ENCODE measurements around the gene GSTT2. TPM values are rescaled to one million over a fixed set of nuclear protein-coding genes. Genes with fewer than 3 reads are reported as not detected.

The GSTT2 gene
- total RNA-seq, 2 experiments from 2014 or later = not detected

DNA sequence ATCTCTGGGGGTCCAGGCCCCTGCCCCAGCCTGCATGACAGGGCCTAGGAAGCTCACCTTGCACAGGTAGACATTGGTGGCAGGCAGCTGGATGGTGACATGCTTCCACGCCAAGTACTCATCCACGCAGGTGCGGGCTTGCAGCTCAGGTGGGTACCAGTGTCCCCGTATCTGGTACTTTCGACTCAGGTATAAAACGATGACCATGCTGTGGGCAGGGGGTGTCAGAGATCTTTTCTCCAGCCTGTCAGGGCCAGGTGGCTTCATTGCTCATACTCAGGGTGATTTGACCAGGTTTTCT, 26.9 kb downstream of the GSTT2 start:
- H3K4me1 Mint-ChIP-seq (ENCODE audit: low read depth) = peaks cover 17% of the 10 kb centered on the region
- Histone ChIP-seq H3K27me3 (ENCODE audit: control insufficient read depth in 1 of 2, insufficient read depth in 2 of 2, low read length in 2 of 2) (no peaks in the 10 kb centered on the region), H3K4me1 (ENCODE audit: insufficient read depth, low read length) (peaks cover 11% of the 10 kb centered on the region), H3K36me3 (ENCODE audit: insufficient read depth, low read length) (no peaks in the 10 kb centered on the region), H3K9me3 (ENCODE audit: control insufficient read depth in 1 of 2, insufficient read depth in 1 of 2, low read length in 2 of 2) (no peaks in the 10 kb centered on the region), H3K27ac (ENCODE audit: low read depth in 1 of 2, low read length in 2 of 2) (no peak overlapping the region), H3K4me3 (ENCODE audit: low read length) (no peak overlapping the region)
- ATAC-seq (ENCODE audit: poor library complexity) (no peak), DNase-seq (no peak)
- H3K4me3 Mint-ChIP-seq = no peak overlapping the region
- peaks cover 9% of the 10 kb centered on the region for H3K27me3 Mint-ChIP-seq
- no peaks in the 10 kb centered on the region for H3K9me3 Mint-ChIP-seq
- CTCF ChIA-PET = interaction anchor here (0.5 kb wide), 1 partner anchor 10 kb away, joined by 3 read pairs; no protein-coding TSS in a partner anchor
- intact Hi-C loops (cut with DNase I, micrococcal nuclease) = loop anchor here in 1 of 2 experiments (5.0 kb wide), 1 partner anchor 55 kb away; no protein-coding TSS in a partner anchor
- TF ChIP-seq, protein P1, sequence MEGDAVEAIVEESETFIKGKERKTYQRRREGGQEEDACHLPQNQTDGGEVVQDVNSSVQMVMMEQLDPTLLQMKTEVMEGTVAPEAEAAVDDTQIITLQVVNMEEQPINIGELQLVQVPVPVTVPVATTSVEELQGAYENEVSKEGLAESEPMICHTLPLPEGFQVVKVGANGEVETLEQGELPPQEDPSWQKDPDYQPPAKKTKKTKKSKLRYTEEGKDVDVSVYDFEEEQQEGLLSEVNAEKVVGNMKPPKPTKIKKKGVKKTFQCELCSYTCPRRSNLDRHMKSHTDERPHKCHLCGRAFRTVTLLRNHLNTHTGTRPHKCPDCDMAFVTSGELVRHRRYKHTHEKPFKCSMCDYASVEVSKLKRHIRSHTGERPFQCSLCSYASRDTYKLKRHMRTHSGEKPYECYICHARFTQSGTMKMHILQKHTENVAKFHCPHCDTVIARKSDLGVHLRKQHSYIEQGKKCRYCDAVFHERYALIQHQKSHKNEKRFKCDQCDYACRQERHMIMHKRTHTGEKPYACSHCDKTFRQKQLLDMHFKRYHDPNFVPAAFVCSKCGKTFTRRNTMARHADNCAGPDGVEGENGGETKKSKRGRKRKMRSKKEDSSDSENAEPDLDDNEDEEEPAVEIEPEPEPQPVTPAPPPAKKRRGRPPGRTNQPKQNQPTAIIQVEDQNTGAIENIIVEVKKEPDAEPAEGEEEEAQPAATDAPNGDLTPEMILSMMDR (IDR thresholded peaks at IDR 0.05) = no peak
- POLR2A ChIA-PET = no interaction called here
- peaks cover 12% of the 10 kb centered on the region for H3K36me3 Mint-ChIP-seq (ENCODE audit: low read depth)
- H3K27ac Mint-ChIP-seq = no peak overlapping the region

DNA sequence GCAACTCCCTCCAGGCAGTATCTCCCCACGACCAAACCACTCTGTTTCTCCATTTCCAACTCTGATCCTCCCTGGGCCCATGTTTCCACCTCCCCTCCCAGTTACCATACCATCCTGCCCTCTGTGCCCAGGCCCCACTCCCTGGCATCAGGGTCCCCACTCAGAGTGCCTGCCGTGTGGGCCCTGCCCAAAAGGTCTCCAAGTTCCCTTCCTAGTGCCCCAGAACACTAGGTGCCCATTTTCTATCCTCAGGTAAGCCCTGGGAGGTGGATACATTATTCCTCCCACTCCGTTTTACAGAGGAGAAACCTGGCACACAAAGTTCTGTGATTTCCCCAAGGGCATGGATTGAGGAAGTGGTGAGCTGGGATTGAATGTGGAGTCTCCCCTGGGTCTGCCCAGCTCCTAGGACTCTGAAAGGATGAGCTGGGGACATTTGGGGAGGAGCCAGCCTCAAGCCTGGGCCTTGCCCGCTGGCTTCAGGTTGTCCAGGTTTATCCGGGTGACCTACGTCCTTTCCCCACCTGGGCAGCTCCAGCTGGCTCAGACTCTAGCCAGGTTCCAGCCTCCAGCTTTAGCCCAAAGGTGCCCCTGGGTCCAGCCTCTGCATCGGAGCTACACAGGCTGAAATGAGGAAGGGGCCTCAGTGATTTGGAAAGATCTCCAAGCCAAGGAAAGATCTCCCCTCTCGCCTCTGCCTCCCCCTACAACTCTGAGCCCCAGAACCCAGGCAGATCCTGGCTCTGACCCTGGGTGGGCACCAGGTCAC, 27.5 kb downstream of the GSTT2 start:
- no peaks in the 10 kb centered on the region for H3K27me3 ChIP-seq (ENCODE audit: control insufficient read depth in 1 of 2, insufficient read depth in 2 of 2, low read length in 2 of 2)
- H3K36me3 ChIP-seq (ENCODE audit: insufficient read depth, low read length) = no peaks in the 10 kb centered on the region
- Mint-ChIP-seq H3K4me1 (ENCODE audit: low read depth) (peaks cover 22% of the 10 kb centered on the region), H3K27ac (no peak overlapping the region), H3K4me3 (no peak overlapping the region), H3K9me3 (no peaks in the 10 kb centered on the region), H3K36me3 (ENCODE audit: low read depth) (peaks cover 13% of the 10 kb centered on the region), H3K27me3 (peaks cover 5% of the 10 kb centered on the region)
- ChIA-PET POLR2A (interaction anchor here (0.7 kb wide), 1 partner anchor 245 kb away, joined by 3 read pairs; the partner anchor contains the start of gene C22orf15), CTCF (no interaction called here)
- TF ChIP-seq, protein P1 (IDR thresholded peaks at IDR 0.05) = no peak
- ATAC-seq (ENCODE audit: poor library complexity) (no peak), DNase-seq (no peak)
- intact Hi-C loops (cut with DNase I, micrococcal nuclease) = loop anchor here in 1 of 2 experiments (5.0 kb wide), 1 partner anchor 55 kb away; no protein-coding TSS in a partner anchor
- no peak overlapping the region for H3K4me3 ChIP-seq (ENCODE audit: low read length)
- no peak overlapping the region for H3K27ac ChIP-seq (ENCODE audit: low read depth in 1 of 2, low read length in 2 of 2)
- H3K4me1 ChIP-seq (ENCODE audit: insufficient read depth, low read length) = peaks cover 14% of the 10 kb centered on the region
- no peaks in the 10 kb centered on the region for H3K9me3 ChIP-seq (ENCODE audit: control insufficient read depth in 1 of 2, insufficient read depth in 1 of 2, low read length in 2 of 2)

DNA sequence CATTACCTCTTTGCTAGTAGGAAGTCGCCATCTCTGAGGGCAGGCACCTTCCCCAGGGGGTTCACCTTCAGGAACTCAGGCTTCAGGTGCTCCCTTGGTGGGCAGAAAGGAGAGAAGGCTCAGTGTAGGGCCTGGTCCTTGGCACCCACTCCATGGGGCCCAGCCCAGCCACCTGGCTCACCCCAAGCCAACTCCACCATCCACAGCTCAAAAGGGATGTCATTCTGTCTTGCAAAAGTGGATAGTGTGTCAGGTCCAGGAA, 28.0 kb downstream of the GSTT2 start:
- H3K27me3 Mint-ChIP-seq = peaks cover 5% of the 10 kb centered on the region
- no peak overlapping the region for H3K27ac ChIP-seq (ENCODE audit: low read depth in 1 of 2, low read length in 2 of 2)
- DNase-seq = no peak
- H3K4me3 Mint-ChIP-seq = no peak overlapping the region
- no peaks in the 10 kb centered on the region for H3K9me3 ChIP-seq (ENCODE audit: control insufficient read depth in 1 of 2, insufficient read depth in 1 of 2, low read length in 2 of 2)
- no peaks in the 10 kb centered on the region for H3K36me3 ChIP-seq (ENCODE audit: insufficient read depth, low read length)
- H3K9me3 Mint-ChIP-seq = no peaks in the 10 kb centered on the region
- H3K4me3 ChIP-seq (ENCODE audit: low read length) = no peak overlapping the region
- TF ChIP-seq, protein P1 (IDR thresholded peaks at IDR 0.05) = no peak
- H3K36me3 Mint-ChIP-seq (ENCODE audit: low read depth) = peaks cover 13% of the 10 kb centered on the region
- H3K27ac Mint-ChIP-seq = no peak overlapping the region
- H3K27me3 ChIP-seq (ENCODE audit: control insufficient read depth in 1 of 2, insufficient read depth in 2 of 2, low read length in 2 of 2) = no peaks in the 10 kb centered on the region
- ChIA-PET CTCF (no interaction called here), POLR2A (interaction anchor here (0.7 kb wide), 1 partner anchor 245 kb away, joined by 3 read pairs; the partner anchor contains the start of gene C22orf15)
- H3K4me1 Mint-ChIP-seq (ENCODE audit: low read depth) = peaks cover 24% of the 10 kb centered on the region
- peaks cover 19% of the 10 kb centered on the region for H3K4me1 ChIP-seq (ENCODE audit: insufficient read depth, low read length)
- no peak for ATAC-seq (ENCODE audit: poor library complexity)
- intact Hi-C loops (cut with DNase I, micrococcal nuclease) = loop anchor here in 1 of 2 experiments (5.0 kb wide), 1 partner anchor 56 kb away; no protein-coding TSS in a partner anchor
